K562 (cell line): ENCODE results near the gene CTBP2. TPM values are rescaled to one million over a fixed set of nuclear protein-coding genes. Genes with fewer than 3 reads are reported as not detected.

Experiments
- ATAC-seq: fragments of 200-7000 bp; cut with Tn5 transposase; 3 replicates; pipeline ENCODE4 v1.9.1; 2020; ENCODE audit warnings: moderate library complexity
- BruUV-seq: library from RNA; stranded (reverse); fragments of 400-500 nt; replicated peaks from 2 replicates; lab custom pipeline; 2021; lab: Mats Ljungman, UMichigan
- CTCF ChIA-PET: fragments of 300-600 bp; formaldehyde crosslinking; extraction: SDS; loops from one replicate; lab custom pipeline; 2021; ENCODE audit warnings: low intra/inter-chr PET ratio; lab: Yijun Ruan, JAX
- POLR2A ChIA-PET: fragments of 300-600, 350-650 bp; sonication (Branson Sonifier 250); formaldehyde crosslinking; extraction: SDS; loops from one replicate; lab custom pipeline; 2021; ENCODE audit warnings: antibody characterized with exemption, inconsistent platforms; lab: Yijun Ruan, JAX
- DNase-seq, 4 experiments: peaks; one replicate each; pipeline versions ENCODE4 v3.0.0 to v3.0.0-alpha.2; 2011 to 2018; ENCODE audit warnings: low spot score in 3 of 4, mixed read lengths in 3 of 4; ENCODE audit errors: extremely low read depth in 1 of 4
- FAIRE-seq: peaks from 2 replicates; lab custom pipeline; 2011; peaks lifted over from hg19 to GRCh38; lab: Jason Lieb, UNC
- H2AFZ ChIP-seq: 2 replicates; pipeline ENCODE4 v1.6.0; 2011; ENCODE audit warnings: low read depth, low read length, control low read depth, inconsistent platforms
- H3K27ac ChIP-seq: fragments of 200-600 bp; 3 replicates; pipeline ENCODE4 v1.8.0; 2011; ENCODE audit warnings: low read depth, mild to moderate bottlenecking, control low read depth, inconsistent platforms, low read length, moderate library complexity, mixed read lengths; ENCODE audit errors: extremely low read depth
- H3K27me3 ChIP-seq, 2 experiments: fragments of 300-600 bp in 1 of 2; 2 replicates in 1 of 2; 3 replicates in 1 of 2; pipeline versions ENCODE4 v1.6.0 to v1.8.0; 2011; ENCODE audit warnings: inconsistent platforms in 2 of 2, low read length in 2 of 2, mild to moderate bottlenecking in 1 of 2, mixed read lengths in 1 of 2, moderate library complexity in 1 of 2; ENCODE audit not compliant: control insufficient read depth in 2 of 2, insufficient read depth in 2 of 2
- H3K36me3 ChIP-seq: fragments of 300-600 bp; 3 replicates; pipeline ENCODE4 v1.8.0; 2011; ENCODE audit warnings: mild to moderate bottlenecking, low read length, inconsistent platforms; ENCODE audit not compliant: control insufficient read depth, insufficient read depth
- H3K4me1 ChIP-seq, 2 experiments: fragments of 200-600 bp in 1 of 2; replicated peaks in 1 of 2; 2 replicates in 1 of 2; 3 replicates in 1 of 2; pipeline versions ENCODE4 v1.5.1 to v1.8.0; 2011; ENCODE audit warnings: inconsistent platforms in 2 of 2, low read length in 2 of 2, mild to moderate bottlenecking in 1 of 2, mixed read lengths in 1 of 2, moderate library complexity in 1 of 2; ENCODE audit not compliant: control insufficient read depth in 2 of 2, insufficient read depth in 2 of 2
- H3K4me2 ChIP-seq: 2 replicates; pipeline ENCODE4 v1.6.1; 2011; ENCODE audit warnings: low read length, control low read depth, inconsistent platforms, mixed read lengths; ENCODE audit not compliant: insufficient read depth
- H3K4me3 ChIP-seq: fragments of 200-600 bp; sonication (generic), shearing (Covaris generic); 2 replicates; pipeline ENCODE4 v1.5.1; 2016; ENCODE audit warnings: control low read depth, inconsistent platforms
- H3K79me2 ChIP-seq: fragments of 200-600 bp; 3 replicates; pipeline ENCODE4 v1.8.0; 2011; ENCODE audit warnings: low read length, inconsistent platforms; ENCODE audit not compliant: control insufficient read depth, insufficient read depth
- H3K9ac ChIP-seq, 2 experiments: 2 replicates each; pipeline versions ENCODE4 v1.6.0 to v1.6.1; 2011; ENCODE audit warnings: low read depth in 2 of 2, low read length in 2 of 2, control low read depth in 1 of 2, inconsistent platforms in 1 of 2, mild to moderate bottlenecking in 1 of 2, mixed read lengths in 1 of 2; ENCODE audit not compliant: insufficient read depth in 1 of 2
- H3K9me1 ChIP-seq: one replicate; pipeline ENCODE4 v1.6.0; 2011; ENCODE audit warnings: inconsistent platforms, mild to moderate bottlenecking, low read length, moderate library complexity; ENCODE audit not compliant: control insufficient read depth, insufficient read depth
- H3K9me3 ChIP-seq: replicated peaks from 2 replicates; pipeline ENCODE4 v1.5.1; 2011; ENCODE audit warnings: low read depth, low read length, inconsistent platforms; ENCODE audit not compliant: control insufficient read depth, insufficient read depth
- H4K20me1 ChIP-seq: replicated peaks from 2 replicates; pipeline ENCODE4 v1.6.1; 2011; ENCODE audit warnings: low read length, inconsistent platforms, mixed read lengths; ENCODE audit not compliant: control insufficient read depth, insufficient read depth
- CEBPZ ChIP-seq: fragments of 150-350 bp; IDR thresholded peaks from 2 replicates; pipeline ENCODE4 v1.6.1; 2014; ENCODE audit warnings: low read depth, mild to moderate bottlenecking, low read length, borderline replicate concordance
- DMBX1 ChIP-seq: fragments of 250-450 bp; sonication (Bioruptor Pico); IDR thresholded peaks from 2 replicates; pipeline ENCODE4 v1.8.0; 2022; ENCODE audit warnings: inconsistent platforms, mild to moderate bottlenecking, moderate library complexity, borderline replicate concordance
- FUS ChIP-seq: fragments of 200-400 bp; formaldehyde crosslinking; optimal IDR thresholded peaks from 2 replicates; pipeline ENCODE3; 2017; ENCODE audit warnings: low read depth, low read length
- HOXB6 ChIP-seq: fragments of 250-450 bp; sonication (Bioruptor Pico); IDR thresholded peaks from 2 replicates; pipeline ENCODE4 v1.5.1; 2022; ENCODE audit warnings: mild to moderate bottlenecking, borderline replicate concordance
- MTA2 ChIP-seq: fragments of 450-650 bp; IDR thresholded peaks from 2 replicates; pipeline ENCODE4 v1.6.1; 2016; ENCODE audit warnings: low read depth
- NFE2L1 ChIP-seq: fragments of 450-650 bp; IDR thresholded peaks from 2 replicates; pipeline ENCODE4 v1.6.1; 2016; ENCODE audit warnings: missing genetic modification characterization, low read depth, mild to moderate bottlenecking, missing compliant biosample characterization, moderate library complexity, borderline replicate concordance
- RBM25 ChIP-seq: fragments of 200-400 bp; formaldehyde crosslinking; IDR thresholded peaks from 2 replicates; pipeline ENCODE4 v1.6.1; 2018; ENCODE audit warnings: low read length, low read depth, moderate library complexity; ENCODE audit not compliant: severe bottlenecking
- SMARCE1 ChIP-seq: fragments of 450-650 bp; IDR thresholded peaks from 2 replicates; pipeline ENCODE4 v1.7.1; 2016; ENCODE audit warnings: mild to moderate bottlenecking
- TBL1XR1 ChIP-seq, 2 experiments: IDR thresholded peaks; 2 replicates each; pipeline ENCODE4 v1.6.1; 2012; ENCODE audit warnings: improper control_type of control experiment in 2 of 2, low read length in 2 of 2, mild to moderate bottlenecking in 1 of 2
- WGBS: fragments of 100-300 bp; shearing (Covaris generic); methylation state at CpG from one replicate; pipeline ENCODE4 v1.1.6; 2016; ENCODE audit warnings: low coverage, mixed read lengths; ENCODE audit not compliant: insufficient coverage; ENCODE audit errors: missing lambda C conversion rate; 5-methylcytosine and 5-hydroxymethylcytosine counted together
- in situ Hi-C: fragments of 300-500 bp; cut with MboI; formaldehyde crosslinking; loops from 4 replicates; pipeline ENCODE4 v1.15.0; 2018; ENCODE audit warnings: inconsistent platforms, mixed read lengths
- intact Hi-C: fragments of 100-400 bp; cut with micrococcal nuclease; formaldehyde crosslinking; loops from 2 replicates; pipeline ENCODE4 v1.14.2; 2022
- polyA plus RNA-seq, 8 experiments: library from polyadenylated mRNA; depleted of rRNA in 4 of 8; stranded (reverse) in 5 of 8; unstranded in 3 of 8; fragments of >200 nt; fragmentation: Nextera tagmentation in 2 of 8; fragmentation: Illumina TruSeq in 1 of 8; extraction: Ambion mirVana in 2 of 8; extraction: Trizol in 1 of 8; gene quantifications; 2 replicates each; pipeline versions ENCODE4 v1.2.1 to v1.2.3, GENCODE V29; 2011 to 2014; ENCODE audit warnings: inconsistent platforms in 1 of 8, missing spikeins in 1 of 8
- total RNA-seq, 7 experiments: library from RNA; depleted of rRNA in 6 of 7; stranded (reverse); fragments of >200 nt in 6 of 7; fragmentation: Illumina TruSeq in 2 of 7; extraction: Trizol in 2 of 7; gene quantifications; 2 replicates each; pipeline versions ENCODE4 v1.2.1 to v1.2.3, GENCODE V29; 2011 to 2021; ENCODE audit warnings: low replicate concordance in 1 of 7
- TF ChIP-seq, protein P1 (sequence below): fragments of 450-650 bp; conservative IDR thresholded peaks from 2 replicates; pipeline ENCODE4 v1.6.1; 2016; ENCODE audit warnings: missing genetic modification characterization, low read depth, mild to moderate bottlenecking, control low read depth, missing compliant biosample characterization
- TF ChIP-seq, protein P2 (sequence below): fragments of 200-800 bp; sonication (Bioruptor generic); IDR thresholded peaks from 2 replicates; pipeline ENCODE4 v1.6.1; 2016; ENCODE audit warnings: missing genetic modification characterization, missing compliant biosample characterization

The CTBP2 gene
- total and polyA plus RNA-seq, 9 of the 15 experiments (the other 6 are each of a cell fraction or from before 2014, with no cell fraction given), result 1.3 to 8.8 (median 5.1) TPM

DNA sequence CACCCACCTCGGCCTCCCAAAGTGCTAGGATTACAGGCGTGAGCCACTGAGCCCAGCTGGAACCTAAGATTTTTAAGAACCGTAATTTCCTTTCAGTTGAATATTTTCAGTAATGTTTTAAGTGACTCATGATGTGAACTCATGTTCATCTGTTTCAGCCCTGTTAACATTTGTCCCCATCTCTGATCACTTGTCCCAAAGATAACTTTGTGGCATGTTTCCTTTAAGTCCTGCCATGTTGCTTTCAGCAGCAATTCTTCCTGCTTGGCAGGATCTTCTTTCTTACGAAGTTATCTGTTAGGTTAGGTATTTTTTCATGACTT is 199.2 kb downstream of the CTBP2 start (continued):
- no peak for TF ChIP-seq CEBPZ
- no peak for TF ChIP-seq MTA2
- TF ChIP-seq SMARCE1, result no peak

DNA sequence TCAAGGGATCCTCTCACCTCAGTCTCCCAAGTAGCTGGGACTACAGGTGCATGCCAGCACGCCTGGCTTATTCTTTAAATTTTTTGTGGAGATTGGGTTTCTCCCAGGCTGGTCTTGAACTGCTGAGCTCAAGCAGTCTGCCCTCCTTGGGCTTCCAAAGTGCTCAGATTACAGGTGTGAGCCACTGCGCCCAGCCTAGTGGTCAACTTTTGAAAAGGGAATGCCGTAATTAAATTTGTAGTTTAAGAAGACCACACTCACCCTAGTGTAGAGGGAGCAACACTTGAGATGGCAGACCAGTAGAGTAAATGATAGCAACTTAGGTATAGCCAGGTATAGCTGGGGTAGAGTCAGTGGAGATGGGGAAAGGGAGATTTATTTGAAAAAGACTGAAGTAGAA is 200.8 kb downstream of the CTBP2 start:
- CTCF ChIA-PET, result no interaction called here
- Histone ChIP-seq H3K9me3 (no peaks in the 10 kb centered on the region), H2AFZ (no peak overlapping the region), H3K27ac (no peak overlapping the region), H3K79me2 (no peaks in the 10 kb centered on the region), H4K20me1 (no peaks in the 10 kb centered on the region), H3K9ac (no peak overlapping the region), H3K9me1 (no peaks in the 10 kb centered on the region), H3K36me3 (no peaks in the 10 kb centered on the region), H3K4me1 (no peaks in the 10 kb centered on the region), H3K4me2 (no peak overlapping the region), H3K4me3 (no peak overlapping the region), H3K27me3 (no peaks in the 10 kb centered on the region)
- DNase-seq (no peak), ATAC-seq (no peak), FAIRE-seq (no peak)
- intact Hi-C loops (no loop called here), in situ Hi-C loops (no loop called here)
- BruUV-seq, result no TSS peak
- no CpG with 5 or more reads among the region's 3 CpGs for WGBS
- POLR2A ChIA-PET, result no interaction called here
- TF ChIP-seq TBL1XR1 (IDR thresholded peaks at IDR 0.05; ENCODE audit: low read length in 2 of 2) (no peak), DMBX1 (CRISPR knock-in tag) (no peak), HOXB6 (CRISPR knock-in tag) (no peak), RBM25 (no peak), NFE2L1 (tag) (no peak), FUS (no peak)
- TF ChIP-seq, protein P1, sequence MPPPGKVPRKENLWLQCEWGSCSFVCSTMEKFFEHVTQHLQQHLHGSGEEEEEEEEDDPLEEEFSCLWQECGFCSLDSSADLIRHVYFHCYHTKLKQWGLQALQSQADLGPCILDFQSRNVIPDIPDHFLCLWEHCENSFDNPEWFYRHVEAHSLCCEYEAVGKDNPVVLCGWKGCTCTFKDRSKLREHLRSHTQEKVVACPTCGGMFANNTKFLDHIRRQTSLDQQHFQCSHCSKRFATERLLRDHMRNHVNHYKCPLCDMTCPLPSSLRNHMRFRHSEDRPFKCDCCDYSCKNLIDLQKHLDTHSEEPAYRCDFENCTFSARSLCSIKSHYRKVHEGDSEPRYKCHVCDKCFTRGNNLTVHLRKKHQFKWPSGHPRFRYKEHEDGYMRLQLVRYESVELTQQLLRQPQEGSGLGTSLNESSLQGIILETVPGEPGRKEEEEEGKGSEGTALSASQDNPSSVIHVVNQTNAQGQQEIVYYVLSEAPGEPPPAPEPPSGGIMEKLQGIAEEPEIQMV (tag), result no peak
- TF ChIP-seq, protein P2, sequence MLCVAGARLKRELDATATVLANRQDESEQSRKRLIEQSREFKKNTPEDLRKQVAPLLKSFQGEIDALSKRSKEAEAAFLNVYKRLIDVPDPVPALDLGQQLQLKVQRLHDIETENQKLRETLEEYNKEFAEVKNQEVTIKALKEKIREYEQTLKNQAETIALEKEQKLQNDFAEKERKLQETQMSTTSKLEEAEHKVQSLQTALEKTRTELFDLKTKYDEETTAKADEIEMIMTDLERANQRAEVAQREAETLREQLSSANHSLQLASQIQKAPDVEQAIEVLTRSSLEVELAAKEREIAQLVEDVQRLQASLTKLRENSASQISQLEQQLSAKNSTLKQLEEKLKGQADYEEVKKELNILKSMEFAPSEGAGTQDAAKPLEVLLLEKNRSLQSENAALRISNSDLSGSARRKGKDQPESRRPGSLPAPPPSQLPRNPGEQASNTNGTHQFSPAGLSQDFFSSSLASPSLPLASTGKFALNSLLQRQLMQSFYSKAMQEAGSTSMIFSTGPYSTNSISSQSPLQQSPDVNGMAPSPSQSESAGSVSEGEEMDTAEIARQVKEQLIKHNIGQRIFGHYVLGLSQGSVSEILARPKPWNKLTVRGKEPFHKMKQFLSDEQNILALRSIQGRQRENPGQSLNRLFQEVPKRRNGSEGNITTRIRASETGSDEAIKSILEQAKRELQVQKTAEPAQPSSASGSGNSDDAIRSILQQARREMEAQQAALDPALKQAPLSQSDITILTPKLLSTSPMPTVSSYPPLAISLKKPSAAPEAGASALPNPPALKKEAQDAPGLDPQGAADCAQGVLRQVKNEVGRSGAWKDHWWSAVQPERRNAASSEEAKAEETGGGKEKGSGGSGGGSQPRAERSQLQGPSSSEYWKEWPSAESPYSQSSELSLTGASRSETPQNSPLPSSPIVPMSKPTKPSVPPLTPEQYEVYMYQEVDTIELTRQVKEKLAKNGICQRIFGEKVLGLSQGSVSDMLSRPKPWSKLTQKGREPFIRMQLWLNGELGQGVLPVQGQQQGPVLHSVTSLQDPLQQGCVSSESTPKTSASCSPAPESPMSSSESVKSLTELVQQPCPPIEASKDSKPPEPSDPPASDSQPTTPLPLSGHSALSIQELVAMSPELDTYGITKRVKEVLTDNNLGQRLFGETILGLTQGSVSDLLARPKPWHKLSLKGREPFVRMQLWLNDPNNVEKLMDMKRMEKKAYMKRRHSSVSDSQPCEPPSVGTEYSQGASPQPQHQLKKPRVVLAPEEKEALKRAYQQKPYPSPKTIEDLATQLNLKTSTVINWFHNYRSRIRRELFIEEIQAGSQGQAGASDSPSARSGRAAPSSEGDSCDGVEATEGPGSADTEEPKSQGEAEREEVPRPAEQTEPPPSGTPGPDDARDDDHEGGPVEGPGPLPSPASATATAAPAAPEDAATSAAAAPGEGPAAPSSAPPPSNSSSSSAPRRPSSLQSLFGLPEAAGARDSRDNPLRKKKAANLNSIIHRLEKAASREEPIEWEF (CRISPR knock-in tag), result no peak
